CD4-positive, alpha-beta T cell treated with Interleukin-10 for 1 hour (primary cell): Measurements from ENCODE around the gene RBMS1.

Experiments used
- DNase-seq: peaks from one replicate; pipeline ENCODE4 v3.0.0-alpha.2; 2020

RBMS1 gene

DNA sequence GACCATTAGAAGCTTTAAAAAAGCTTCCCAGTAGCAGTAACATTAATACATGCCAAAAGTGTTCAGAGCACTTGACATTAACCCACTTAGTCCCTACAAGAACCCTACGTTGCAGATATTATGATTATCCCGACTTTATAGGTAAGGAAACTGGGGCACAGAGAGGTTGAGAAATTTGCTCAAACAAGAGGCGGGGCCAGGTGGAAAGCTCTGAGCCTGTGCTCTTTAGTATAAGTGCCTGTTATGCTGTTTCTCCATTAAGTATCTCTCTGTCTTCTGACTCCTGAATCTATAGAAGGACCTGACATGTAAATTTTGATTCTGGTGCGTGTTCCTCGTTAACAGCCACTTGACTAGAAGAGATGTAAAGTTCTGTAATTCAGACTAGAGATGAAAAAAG lies 139.8 kb downstream of the RBMS1 start:
- no peak for DNase-seq

DNA sequence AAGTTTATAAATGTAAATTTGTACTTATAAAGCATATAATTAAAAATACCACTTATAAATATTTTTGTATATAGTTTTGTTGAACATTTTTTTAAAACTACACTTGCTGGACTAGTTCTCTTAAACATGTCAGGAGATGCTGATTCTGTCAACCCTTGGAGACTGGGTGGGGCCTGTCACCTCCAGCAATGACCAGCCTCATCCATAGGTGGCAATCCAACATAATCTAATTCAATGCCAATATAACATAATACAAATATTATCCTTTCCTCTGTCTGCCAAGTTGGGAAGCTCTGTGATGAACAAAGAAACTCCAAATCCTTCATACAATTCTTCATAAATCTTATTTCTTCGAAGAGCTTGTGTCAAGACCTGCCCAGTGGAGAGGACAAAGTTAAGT lies 140.4 kb downstream of the RBMS1 start:
- peak; percentile 47 for DNase-seq

DNA sequence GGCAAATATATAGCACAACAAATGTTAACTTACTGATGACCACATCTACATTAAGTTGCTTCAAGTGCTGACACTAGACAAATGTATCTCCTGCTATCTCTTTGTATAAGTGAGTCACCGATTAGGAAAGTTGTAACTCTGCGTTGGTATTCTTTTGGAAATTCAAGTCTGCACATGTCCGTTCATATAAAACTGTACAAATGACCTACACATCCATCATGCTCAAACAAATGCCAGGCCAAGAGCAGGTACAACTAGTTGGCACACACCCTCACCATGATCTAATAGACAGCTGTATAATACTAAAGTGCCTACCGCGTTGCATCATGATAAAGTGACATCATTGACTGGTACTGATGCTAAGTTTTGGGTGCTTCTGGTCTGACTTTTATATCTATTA lies 141.1 kb downstream of the RBMS1 start:
- DNase-seq = no peak

DNA sequence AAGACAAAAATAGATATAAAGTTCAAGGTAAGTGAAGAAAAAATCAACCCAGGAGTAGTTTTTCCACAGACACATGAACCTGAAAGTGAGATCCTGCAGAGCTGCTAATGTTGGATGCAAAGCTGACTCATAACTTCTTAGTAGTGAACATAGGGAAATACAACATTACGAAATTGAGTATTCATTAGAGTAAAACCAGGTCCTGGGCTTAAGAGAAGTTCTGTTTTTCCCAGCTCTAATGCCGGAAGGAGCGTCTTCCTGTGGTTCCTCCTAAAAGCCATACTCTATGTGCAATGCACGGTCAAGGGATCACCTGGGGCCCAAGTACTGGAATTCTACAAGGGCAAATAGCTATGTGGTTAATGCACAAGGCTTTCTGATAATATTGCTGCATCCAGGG lies 141.7 kb downstream of the RBMS1 start:
- DNase-seq = no peak

DNA sequence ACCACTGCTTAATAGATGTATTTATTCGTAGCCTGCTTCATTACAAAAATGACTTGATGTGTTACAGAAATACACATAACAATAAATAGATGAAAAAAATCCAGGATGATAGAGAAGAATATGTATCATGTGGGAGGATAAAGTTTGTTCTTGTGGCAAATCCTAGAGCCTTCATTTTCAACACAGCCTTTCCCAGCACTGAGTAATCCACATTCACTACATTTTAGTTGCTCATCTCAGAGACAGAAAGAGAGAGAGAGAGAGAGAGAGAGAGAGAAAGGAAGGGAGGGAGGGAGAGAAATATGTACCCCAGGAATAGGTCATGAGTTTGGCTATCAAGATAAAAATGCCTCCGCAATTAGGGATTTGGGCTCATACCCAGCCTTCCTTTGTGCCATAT lies 144.3 kb downstream of the RBMS1 start:
- DNase-seq = no peak

DNA sequence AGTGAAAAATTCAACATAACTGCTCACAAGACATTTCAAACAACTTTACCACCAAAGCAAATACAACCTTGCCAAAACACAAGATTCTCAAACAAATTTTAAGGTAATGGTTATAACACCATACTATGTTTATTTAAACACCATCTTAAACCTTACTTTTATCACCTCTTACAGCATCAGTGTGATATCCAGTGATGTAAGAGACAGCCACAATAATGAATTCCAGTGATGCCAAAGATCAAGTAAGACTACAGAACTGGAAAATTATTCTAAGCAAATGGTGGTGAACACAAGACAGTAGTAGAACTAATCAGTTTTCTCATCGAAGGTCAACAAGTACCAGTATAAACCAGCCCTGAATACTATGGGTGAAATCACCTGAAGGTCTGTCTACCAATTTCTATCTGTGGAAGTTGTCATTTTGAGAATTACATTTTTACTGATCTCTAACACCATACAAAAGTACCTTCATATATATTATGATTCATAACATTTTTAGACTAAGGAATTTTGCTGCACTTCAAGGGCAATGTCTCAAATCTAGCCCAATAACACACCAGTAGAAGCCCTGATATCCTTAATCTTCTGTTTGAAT lies 146.2 kb downstream of the RBMS1 start:
- no peak for DNase-seq

DNA sequence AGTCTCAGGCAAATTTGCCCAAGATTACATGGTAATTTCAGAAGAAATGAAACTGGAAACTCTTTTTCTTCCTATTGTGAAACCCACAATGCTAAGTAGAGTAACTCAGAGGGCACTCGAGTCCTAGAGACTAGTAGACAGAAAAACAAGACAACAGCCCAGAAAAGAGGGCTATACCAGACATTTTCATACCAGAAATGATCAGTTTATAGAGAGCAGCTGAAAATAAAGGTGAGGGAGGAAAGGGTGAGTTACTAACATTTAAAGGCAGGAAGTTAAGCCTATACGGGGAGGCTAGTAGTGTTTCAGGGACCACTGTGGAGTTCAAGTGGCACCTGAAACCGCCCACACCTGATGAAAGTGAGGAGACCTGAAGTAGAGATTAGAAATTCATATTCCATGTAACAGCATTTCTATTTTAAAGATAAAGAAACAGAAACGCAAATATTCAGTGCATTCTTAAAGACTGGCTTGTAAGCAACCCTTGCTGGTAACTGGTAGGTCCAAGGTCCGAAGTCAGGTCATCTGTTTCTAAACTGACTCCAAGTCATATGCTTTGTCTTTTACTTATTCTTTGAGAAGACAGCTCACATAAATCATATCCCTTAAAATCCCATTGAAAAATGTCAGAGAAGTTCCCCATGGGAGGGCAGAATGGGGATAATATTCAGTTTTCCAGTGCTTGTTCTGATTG lies 148.4 kb downstream of the RBMS1 start:
- DNase-seq = no peak

DNA sequence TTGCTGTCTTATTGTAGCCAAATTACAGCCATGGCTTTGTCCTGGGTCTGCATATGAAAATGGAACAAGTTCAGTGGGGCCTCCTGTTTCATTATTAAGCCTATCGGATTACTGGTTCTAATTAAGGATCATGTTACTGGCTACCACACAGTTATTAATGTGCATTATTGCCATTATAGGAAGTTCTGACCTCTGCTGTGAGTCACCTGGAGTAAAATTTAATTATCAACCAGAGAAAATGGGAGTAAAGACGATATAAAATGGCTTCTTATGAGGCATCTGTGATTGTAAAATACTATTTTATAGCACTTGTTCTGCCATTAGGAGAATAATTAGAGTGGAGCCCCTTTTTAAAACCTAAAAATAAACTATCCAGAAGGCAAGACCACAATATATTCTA lies 150.2 kb downstream of the RBMS1 start:
- DNase-seq = no peak

DNA sequence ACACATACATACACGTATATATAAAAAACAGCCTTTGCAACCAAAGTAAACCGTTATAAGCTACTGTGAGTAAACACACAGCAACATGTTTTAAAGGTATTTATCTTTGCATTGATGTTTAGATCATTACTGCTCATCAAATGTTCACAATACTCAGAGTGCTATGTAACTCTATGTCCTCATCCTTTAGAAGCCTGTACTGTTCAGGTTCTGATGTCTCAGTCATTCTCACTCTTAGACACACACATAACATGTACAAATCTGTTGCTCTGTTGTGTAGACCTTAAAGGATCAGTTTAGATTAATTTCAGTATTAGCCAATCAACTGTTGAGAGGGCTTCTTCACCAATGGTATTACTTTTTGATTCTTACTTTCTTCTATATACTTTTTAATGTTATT lies 153.9 kb downstream of the RBMS1 start:
- DNase-seq = no peak

DNA sequence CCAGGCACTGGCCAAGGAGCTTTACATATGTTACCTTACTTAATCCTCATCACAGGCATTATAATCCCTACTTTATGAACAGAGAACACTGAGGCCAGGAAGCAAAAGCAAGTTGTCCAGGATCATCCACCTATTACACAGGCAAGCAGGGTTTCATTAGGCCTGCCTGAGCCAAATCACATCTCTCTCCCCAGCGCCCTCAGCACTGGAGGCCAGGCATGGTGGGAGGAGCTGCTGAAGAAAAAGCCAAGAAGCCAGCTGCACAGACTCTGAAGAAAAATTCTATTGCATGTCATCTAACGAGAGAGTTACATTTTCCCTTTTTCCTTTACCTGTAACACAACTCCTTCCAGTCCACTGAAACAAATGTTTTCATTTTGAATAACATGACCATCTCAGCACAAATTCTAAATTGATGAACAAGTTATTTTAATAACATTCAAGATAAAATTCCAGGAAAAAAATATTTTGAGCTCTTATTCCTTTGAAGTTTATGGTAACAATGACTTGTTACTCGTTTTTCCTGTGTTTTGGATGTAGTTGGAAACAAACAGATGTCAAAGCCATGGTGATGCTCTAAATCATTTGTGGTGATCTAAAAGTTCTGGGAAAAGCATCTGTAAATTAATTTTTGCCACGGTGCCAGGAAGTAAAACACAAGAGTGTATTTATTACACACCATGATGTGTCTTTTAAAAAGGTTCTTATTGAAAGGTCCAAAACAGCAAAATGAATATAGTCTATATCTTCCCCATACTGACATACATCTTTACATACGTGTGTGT lies 154.5 kb downstream of the RBMS1 start:
- DNase-seq = no peak

DNA sequence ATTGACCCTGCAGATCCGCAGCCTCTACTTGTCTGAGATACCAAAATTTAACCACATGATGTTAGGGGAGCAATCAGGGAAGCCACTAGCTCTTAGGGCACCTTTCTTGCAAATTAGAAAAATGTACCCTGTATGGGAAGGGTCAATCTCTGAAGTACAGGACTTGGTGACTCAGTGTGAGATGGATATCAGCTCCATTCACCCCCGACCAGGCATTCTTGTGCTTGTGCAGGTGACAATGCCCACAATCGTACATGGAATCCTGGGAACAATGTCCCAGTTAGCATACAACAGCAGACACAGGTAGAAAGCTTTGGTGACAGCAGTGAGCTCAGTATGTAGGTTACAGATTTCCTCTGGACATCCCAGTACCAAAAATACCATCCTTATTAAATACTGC lies 155.9 kb downstream of the RBMS1 start:
- DNase-seq = no peak

DNA sequence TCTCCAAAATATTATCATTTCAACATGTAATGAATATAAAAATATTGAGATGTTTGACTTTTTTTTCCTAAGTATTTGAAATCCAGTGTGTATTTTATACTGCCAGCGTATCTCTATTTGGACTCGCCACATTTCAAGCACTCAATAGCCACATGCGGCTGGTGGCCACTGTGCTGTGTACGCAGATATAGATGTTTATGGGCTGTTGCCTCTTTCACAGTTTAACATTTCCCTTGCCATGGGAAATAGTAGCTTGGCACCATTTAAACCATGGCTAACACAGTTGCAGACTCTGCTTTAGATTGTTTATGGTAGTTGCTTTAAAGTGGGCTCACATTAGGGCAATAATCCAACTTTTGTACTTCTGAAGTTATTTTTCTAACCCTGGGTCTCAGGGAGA lies 157.0 kb downstream of the RBMS1 start:
- no peak for DNase-seq

DNA sequence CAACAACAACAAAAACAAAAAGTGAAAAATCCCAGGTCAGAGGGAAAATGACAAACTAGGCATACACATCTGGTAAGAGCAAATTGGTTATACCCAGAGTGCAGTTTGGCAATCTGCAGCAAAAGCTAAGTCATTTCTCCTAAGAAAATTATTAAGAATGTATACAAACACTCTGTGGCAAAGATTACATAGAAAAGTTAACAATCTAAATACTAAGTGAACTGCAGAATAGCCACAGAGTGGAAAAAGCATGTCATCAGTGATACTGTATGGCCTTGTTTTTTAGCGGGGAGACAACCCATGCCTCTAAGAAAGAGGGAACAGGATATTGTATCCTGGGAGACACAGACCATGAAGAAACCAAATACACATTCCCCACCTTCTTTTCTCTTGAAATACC lies 157.5 kb downstream of the RBMS1 start:
- DNase-seq = no peak

DNA sequence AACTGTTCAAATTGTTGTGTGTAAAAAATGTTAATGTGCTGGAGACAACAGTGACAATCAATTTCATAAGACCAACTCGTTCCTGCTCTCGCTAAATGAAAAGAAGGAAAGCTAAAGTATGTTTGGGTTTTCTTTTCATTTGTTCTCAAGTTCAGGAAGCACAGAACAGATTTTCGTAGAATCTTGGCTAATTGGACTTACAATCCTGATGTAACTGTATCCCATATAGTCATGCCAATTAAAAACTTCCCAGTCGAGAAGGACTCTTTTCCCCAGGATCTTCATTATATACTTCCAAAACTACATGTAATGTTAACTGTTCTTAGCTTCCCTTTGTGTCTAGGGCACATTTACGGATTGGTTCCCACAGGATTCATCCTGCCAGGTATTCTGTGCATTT lies 158.2 kb downstream of the RBMS1 start:
- DNase-seq = no peak

DNA sequence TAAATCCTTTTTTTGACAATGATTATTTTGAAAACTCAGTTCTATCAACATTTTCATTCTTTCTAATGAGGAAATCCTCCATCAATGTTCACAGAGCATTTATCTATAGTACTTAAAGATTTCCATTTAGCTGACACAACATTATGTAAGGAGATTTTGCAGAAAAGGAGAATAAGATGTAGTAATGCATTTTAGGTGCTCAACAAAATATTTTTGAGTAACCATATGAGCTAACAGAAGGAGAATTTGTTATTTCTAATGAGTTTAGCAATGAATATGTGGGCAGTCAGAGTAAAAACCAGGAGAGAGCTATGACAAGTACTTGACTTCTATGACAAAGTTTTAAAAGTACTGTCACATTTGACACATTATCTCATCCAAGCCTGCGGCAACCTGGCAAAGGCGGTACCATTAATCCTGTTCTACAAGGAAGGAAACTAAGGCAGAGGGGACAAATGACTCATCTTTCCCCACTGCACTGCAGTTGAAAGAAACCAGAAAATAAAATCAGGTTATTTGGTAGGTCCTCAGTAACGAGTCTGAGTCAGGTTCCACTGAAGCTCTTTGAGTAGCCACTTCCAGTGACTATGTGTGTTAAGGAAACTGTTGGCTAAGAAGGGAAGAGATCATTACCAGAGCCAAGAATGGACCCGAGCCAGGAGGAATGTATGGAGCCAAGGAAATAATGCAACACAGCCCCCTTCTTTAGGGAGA lies 159.4 kb downstream of the RBMS1 start:
- no peak for DNase-seq

DNA sequence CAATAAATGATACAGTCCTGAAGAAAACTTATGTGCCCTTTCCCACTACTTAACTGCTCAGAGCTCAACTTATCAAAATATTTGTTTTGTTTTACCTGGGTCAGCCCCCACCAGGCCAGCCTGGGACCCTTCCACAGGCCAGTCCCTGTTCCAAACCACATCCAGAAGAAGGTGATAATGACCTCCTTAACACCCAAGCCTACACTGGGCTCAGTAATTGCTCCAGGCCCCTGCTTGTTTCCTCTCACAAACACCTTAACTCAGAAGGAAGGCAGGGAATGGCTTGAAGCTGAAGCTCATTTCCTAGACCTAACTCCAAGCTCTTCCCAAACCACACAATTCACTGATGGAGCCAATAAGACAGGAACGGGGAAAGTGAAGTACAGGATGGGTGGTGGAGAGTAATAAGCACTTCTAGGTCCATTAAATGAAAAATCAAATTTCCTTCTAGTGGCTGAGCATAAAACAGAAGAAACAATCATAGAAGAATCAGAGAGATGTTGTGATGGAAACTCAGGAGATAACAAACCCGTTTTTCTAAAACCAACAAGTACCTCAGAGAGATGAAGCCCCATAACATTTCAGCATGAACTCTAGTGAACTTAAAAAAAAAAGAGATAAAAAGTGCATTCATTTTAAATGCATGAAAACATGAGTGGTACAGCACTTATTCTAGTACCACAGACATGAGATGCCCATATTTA lies 160.1 kb downstream of the RBMS1 start:
- no peak for DNase-seq

DNA sequence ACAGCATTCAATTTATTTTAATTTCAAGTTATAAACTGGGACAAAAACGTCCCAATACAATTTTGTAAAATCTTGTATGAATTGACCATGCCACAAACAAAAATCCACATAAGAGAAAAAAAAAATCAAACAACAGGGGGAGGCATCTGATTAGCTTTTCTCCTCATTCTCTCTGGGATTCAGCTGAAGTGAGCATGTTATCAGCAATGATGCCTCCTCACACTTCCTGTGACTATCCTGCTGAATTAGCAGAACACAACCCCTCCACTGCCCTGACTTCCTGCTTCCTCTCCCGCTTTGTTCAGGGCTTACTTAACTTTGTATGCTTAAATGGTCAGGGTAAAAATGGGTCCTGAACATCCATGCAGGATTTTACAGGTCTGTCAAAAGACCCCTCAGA lies 161.3 kb downstream of the RBMS1 start:
- DNase-seq = peak; percentile 33

DNA sequence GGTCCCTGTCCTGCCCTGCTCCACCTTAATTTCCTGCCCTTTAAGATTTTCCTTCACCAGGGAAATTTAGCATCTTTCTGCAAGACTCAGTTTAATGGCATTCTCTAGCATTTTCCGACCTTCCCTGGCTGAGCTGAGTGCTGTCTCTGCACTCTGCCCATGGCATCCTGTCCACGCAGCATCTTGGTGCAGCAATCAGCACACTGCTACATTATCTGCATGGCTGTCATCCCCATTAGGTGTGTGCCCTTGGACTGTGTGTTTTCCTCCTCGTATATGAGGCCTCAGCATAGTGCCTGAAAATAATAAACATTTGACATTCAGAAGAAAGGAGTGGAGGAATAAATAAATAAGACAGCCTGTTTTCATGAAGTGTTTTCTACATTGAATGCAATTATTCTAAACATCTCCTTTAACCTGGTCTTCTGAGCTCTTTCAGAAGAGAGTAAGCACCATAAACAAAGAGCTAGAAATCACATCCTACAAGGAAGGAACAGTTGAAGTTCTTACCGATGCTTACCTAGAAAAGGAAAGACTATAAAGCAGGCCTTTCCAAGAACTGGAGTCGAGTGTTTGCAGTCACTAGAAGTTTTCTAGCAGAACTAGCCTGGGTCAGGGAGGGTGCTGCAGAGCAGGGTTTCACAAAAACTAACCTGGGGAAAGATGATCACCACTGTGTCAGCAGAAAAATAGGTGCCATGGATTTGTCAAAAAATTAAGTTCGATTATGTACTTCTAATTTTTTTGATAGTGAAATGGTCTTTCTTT lies 162.2 kb downstream of the RBMS1 start:
- DNase-seq = no peak

DNA sequence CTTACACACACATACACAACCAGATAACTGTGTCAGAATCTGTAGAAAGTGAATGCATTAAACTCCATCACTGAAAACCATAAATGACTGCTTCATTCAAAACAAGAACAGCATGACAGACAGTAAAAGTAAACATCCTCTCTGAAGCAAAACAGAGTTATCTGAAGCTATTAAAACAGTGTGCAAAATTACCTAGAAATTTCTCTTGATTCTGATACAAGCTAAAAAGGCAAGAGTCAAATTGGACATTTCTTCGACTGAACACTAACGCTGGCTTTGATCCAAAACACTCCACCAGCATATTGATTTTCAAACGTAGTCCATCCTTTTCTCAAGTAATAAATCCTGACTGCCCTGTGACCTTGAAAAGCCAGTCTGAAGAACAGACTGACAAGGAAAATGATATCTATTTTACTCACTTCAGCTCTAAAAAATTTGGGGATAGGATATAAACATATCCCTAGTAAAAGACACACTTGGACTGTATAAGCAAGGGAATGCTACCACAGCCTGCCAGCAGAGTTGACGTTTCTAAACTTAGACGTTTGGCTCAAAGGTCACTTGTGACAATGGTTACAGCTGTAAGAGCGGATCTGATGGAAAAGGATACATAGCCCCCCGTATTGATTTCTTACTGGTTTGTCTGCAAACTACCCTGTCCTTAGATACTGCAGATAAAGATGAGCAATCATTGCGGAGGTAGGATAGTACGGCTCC lies 164.6 kb downstream of the RBMS1 start:
- no peak for DNase-seq

DNA sequence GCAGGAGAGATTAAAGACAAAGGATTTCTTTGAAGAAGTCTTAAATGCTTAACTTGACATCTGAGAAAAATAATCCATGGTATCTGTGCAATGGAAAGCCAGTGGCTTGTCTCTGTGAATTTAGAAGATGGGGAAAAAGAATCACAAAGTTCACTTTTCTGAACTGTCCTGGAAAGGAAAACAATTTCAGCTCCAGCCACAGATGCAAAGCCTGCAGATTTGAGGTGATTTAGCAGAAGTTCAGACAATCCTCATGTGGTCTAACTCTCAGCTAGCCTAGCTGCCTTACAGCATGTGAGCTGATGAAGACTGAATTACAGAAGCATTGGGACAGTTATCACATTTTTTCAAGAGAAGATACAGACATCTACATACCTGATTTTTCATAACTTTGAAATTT lies 166.8 kb downstream of the RBMS1 start:
- no peak for DNase-seq

DNA sequence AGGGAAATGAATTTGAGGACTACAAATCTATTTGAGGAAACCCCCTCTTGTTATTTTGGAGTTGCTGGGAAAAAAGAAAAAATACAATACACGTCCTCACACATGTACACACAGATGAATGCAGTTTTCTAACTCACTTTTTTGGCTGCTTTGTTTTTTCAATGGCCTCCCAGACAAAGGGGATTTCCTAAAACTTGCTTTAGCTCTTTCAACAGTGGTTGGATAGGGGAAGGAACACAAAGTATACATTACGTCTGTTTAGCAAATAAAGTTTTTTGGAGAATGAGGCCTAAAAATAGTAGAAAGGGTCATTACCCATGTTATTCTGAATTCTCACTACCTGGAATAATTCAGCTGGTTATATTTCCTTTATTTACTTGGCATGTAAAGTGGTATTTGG lies 168.2 kb downstream of the RBMS1 start:
- no peak for DNase-seq

DNA sequence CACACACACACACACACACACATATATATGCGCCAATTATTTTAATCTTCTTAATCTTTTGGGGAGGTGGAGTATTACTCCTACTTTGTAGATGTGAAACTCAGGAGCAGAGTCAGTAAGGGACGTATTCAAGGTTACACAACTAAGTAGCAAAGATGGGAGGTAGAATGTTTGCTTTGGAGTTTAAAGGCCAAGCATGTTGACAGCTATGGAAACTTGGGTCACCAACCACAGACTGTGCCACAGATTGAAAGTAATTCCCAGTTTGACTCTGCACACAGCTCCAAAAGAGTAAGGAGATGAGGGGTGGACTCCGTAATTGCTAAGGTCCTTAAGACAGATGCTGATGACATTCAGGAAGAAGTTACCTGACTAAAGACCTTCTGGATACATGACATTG lies 168.7 kb downstream of the RBMS1 start:
- DNase-seq = no peak
